ENCODE results near the gene RFT1.

The RFT1 gene, protein sequence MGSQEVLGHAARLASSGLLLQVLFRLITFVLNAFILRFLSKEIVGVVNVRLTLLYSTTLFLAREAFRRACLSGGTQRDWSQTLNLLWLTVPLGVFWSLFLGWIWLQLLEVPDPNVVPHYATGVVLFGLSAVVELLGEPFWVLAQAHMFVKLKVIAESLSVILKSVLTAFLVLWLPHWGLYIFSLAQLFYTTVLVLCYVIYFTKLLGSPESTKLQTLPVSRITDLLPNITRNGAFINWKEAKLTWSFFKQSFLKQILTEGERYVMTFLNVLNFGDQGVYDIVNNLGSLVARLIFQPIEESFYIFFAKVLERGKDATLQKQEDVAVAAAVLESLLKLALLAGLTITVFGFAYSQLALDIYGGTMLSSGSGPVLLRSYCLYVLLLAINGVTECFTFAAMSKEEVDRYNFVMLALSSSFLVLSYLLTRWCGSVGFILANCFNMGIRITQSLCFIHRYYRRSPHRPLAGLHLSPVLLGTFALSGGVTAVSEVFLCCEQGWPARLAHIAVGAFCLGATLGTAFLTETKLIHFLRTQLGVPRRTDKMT

DNA sequence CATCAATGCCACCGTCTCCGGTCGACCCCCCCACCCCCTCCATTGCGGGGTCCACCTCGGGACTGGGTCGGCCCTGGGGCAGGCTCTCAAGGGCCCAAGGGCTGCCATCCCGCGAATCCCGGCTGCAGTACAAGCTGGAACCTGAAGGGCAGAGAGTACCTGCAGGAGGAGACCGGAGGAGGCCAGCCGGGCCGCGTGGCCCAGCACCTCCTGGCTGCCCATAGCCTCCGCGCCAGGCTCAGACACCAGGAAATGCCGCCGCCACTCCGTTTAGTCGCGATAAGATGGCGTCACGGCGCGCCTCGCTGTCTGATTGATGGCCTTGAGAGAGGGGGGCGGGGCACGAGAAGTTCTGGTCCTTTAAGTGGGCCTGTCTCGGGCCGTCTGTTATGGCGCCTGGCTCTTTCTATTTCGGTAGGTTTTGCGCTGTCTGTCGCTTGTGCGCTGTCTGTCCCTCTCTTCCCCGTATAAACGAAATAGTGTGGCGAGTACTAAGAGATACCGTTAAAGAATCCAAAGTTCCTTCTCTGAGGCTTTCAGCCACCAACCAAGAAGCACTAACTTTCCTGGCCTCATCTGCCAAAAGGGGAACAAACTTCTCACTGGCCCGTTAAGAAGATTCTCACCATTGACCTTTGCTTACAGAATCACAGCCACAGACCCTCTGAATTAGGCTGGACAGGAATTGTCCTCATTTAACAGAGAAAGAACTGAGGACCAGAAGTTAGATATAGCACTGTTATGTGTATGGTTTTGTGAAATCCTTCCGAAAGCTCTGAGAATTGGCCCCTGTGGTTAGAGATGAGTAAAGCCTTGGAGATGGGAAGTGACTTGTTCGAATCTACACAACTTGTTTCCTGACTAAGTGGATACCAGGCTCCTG lies at the start of gene RFT1:
TSS of gene RFT1 (minus strand) at position 257 of the 883 bp plus-strand sequence. CDS start at position 222, 35 bp downstream.
- peak; percentile 87 for DNase-seq

DNA sequence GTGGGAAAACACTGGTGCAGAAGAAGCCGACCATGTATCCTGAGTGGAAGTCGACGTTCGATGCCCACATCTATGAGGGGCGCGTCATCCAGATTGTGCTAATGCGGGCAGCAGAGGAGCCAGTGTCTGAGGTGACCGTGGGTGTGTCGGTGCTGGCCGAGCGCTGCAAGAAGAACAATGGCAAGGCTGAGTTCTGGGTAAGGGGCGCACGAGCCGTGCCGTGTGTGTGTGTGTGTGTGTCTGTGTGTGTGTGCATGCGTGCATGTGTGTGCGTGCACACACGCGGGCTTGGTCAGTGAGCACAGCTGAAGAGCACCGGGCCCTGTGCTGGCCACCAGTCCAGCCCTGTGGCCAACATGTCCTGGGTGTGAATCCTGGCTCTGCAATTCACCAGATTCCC lies 49.3 kb upstream of the RFT1 start:
- DNase-seq = no peak

DNA sequence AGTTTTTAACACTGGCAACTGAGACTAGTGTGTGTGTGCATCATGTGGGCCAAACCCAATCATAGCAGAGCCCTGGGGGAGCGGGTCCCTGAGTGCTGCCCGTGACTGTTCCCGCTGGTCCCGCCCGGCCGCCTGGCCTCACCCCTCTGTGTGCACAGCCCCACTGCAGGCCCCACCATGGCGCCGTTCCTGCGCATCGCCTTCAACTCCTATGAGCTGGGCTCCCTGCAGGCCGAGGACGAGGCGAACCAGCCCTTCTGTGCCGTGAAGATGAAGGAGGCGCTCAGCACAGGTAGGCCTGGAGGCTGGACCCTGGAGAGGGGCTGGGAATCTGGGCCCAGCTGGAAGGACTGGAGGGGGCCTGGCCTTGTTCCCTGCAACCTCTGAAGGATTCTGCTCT lies 48.0 kb upstream of the RFT1 start:
- no peak for DNase-seq

DNA sequence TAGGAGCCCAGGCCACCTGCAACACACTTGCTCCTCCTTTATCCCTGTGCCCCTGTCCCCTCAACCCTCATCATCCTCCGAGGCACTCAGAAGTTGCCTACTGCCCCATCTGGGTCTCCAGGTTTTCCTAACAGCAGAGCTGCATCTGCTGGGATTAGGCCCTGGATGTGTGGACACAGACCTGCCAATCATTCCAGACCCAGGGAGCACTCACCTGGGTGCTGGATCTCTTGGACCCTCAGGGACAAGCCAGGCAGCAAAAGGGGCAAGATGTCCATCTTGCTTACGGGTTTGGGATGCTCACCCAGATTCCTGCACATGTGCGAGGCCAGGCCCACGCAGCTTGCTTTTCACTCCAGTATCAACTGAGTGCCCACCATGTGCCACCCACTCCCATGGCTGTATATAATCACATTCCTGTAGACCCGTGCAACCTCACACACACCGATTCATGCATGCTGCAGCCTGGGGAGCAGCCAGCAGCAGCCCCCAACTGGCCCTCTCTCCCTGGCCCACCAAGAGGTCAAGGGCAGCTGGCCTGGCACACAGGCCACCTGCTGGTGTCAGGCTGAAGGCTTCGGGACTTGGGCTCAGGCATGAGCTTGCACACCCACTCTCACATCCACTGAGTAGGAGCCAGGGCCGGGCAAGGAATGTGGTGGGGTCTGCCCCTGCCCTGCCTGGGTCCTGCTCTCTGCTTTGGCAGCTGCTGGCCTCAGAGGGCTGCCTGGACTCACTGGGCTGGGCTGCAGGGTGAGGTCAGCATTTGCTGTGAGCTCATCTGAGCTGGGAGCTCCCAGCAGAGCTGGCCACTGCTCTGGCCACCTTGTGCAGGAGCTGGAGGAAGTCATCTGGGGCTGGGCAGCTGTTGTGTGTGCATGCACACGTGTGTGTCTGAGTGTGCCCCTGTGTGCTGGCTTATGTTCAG lies 45.6 kb upstream of the RFT1 start:
- DNase-seq = no peak

DNA sequence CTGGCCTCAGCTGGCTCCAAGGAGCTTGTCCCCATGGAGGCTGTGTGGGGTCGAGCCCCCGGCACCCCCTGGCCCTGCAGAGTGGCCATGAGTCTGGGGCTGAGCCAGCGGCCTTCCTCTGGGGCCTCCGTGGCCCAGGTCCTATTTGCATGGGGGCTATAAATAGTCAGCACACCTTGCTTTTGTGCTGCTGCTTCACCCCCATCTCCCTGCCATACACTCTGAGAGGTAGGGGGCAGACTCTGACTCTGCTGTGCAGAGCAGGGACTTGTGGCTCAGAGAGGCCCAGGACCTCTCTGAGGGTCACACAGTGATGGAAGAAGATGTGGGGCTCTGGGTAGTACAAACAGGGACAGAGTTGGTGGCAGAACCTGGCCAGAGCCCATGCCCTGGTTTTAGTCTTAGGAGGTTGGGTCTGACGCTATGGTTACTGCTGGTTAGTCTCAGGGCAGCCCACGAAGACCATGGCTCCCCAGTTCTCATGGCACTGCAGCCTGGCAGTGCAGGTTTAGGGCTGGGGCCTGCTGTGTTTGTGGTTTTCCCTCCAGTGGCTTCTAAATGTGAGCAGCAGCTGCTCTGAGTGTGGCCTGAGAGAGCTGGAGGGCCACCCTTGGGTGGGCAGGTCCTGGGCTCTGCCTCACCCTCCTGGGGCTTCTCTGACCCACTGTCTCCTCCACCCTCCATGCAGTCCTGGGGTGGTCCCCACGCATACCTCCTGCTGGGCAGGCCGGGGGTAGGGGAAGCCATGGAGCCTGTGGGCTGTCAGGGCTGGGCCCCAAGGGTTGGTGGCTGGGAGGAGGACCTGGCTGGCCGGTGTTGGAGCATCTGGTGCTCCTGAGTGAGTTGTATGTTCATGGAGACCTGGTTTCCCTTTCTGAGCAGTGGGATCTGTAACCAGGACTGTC lies 44.4 kb upstream of the RFT1 start:
- DNase-seq = no peak

DNA sequence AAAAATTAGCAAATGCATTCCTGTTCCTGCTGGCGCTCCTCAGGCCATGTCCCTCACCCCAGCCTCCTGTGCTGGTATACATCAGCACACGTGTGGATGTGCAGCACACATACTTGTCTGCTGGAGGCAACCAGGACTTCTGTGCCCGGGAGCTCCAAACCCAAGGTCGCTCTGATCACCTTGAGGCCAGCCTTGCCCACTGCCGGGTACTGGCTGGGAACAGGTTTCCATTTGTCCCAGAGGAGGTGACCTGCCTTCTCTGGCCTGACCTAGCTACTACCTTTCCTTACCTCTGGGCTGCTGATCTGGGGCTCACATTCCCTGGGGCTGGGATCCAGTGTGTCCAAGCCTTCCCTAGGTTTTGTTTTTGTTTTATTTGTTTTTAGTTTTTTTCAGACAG lies 42.9 kb upstream of the RFT1 start:
- no peak for DNase-seq

DNA sequence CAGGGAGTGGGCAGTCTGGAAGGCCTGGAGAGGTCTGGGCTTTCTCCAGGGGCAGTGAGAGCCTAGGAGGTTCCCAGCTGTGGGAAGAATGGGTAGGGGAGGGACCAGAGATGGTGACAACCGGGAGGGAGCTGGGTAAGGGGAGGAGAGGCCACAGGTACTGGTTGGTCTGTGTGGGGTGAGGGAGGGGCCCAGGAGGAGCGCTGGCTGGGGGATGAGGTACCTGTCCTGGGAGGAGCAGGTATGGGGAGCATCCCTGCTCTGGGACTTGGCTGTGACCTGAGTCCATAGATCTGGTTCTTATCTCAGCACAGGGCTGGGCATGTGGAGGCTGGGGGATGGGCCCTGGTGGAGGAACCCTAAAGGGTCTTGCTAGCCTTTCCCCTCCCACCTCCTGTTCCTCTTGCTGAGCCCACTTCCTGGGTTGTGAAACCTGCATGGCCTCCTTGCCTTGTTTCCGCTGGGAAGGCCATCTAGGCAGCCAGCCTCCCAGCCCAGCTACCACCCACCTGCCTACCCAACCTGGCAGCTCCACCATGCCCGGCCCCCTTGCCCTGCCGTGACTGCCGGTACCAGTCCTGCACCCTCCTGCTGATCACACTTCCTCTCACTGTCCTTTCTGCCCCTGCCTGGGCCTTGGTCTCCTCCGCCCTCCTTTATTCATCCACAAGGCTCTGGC lies 41.7 kb upstream of the RFT1 start:
- no peak for DNase-seq

DNA sequence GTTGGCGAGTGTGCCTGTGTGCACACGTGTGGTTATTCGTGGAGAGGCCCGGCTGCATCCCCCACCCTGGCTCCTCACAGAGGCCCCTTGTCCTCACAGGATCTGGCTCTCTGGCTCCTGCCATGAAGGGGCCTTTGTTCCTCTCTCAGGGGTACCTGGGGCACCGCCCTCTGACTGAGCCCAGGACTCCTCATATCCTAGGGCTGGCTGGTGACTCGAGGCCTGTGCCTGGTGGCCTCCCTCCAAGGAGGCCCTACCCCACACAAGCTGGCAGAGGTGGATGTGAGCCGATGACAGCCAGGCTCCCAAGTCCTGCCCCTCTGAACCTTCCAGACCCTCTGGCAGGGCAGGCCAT lies 40.8 kb upstream of the RFT1 start:
- DNase-seq = no peak

DNA sequence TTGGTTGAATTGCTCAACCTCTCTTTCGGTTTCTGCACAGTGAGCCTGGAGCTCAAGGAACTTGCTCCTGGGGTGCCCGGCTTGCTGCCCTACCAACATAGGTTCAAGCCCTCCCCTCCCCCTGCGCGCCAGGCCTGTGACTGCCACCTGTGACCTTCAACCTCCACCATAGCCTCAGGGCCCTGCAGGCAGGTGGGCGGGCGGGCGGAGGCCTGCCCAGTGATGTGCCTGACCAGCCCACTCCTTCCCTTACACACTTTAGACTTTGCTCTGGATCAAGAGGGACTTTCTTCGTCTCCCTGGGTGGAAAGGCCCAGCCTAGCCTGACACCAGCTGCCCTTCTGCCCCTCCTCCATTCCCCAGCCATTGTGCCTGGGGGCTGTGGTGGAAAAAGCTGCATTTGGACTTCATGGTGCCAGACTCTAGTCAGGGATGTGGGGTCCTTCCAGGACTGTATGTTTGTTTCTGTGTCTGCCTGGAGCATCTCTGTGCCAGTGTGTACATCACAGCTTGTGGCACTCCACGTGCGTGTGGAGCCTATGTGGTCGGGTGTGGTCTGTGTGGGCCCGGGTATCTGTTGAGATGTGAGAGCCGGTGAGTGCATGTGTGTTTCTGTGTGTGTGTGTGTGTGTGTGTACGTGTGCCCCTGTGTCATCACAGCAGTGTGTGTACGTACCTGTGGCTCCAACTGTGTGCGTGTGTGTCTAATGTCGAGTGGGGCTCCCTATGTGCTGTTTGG lies 40.3 kb upstream of the RFT1 start:
- no peak for DNase-seq

DNA sequence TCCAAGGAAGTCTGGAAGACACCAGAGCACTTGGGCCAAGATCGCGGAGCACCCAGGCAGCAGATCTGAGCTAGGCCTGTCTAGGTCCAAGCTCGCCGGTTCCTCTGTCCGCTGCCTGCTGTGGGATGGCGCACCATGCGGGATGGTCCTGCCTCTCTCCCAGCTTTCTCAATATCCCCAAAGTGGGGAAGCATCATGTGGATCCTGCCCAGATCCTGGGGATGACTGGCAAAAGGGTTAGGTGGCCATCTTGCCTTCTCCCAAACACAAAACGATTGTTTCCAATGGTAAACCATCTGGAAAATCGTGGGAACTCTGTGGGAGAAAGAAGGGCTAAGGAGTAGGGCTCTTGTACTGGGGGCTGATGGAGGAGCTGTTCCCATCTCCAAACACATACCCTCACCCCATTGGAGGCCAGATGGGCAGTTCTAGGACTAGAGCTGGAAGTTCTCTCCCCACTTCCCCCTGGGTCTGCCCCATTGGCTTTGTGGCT lies 39.6 kb upstream of the RFT1 start:
- no peak for DNase-seq

DNA sequence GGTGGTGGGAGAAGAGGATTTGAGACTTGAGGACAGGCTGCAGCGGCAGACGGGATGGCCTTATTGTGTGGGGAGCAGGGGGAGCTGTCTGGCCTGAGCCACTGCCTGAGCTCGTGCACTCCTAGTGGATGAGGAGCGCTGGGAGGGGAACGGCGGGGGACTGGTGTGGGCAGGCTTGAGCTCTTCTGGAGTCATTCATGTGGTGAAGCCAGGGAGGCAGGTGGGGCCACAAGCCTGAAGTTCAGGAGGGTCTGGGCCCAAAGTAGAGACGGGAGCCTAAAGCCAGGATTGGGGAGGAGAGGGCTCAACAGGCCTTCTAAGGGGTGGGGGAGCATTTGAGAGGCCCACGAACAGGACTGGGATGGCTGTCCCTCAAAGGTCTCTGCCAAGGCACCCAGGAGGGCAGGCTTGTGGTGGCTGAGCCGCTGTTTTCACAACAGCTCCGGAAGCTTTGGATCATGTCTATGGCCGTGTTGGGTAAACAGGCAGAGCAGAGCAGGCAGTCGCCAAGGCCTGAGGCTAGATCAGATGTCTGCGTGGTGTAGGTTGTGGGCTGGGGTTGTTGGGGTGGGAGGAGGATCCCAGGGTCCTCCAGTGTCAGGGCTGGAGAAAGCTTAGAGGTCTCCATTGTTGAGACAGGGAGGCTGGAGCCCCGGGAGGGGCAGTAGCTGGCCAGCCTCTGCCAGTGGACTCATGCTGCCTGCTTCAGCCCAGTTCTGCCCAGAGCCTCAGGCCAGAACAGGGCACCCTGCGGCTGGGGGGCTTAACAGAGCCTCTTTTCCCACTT lies 39.0 kb upstream of the RFT1 start:
- no peak for DNase-seq

DNA sequence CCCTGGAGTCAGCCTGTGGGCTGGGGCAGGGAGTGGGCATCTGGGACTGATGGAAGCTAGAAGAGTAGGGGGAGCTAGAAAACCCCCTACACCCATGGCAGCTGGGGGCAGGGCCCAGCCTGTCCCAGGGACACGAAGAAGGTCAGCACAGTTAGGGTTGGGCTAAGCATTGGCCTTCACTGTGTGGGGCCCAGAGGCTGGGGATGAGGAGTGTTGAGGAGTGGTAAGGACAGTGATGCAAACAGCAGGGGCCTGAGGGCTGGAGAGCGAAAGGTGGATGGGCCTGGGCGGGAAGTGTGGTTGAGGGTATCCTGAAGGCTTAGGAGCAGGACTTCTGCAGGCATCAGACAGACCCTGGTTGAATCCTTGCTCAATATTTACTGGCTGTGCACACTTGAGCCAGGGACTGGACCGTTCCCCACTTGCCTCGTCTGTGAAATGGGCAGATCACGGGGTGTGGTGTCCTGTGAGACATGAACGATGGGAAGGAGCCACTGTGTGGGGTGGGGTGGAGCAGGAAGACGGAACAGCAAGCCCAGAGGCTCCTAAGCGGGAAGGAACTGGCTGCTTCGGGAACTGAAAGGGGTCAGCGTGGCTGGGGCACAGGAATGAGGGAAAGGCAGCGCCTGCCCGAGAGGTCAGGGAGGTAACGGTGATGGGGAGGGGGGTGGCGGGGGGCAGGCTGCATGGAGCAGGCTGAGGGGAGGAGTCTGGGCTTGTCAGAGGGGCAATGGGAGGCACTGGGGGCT lies 38.1 kb upstream of the RFT1 start:
- DNase-seq = no peak

DNA sequence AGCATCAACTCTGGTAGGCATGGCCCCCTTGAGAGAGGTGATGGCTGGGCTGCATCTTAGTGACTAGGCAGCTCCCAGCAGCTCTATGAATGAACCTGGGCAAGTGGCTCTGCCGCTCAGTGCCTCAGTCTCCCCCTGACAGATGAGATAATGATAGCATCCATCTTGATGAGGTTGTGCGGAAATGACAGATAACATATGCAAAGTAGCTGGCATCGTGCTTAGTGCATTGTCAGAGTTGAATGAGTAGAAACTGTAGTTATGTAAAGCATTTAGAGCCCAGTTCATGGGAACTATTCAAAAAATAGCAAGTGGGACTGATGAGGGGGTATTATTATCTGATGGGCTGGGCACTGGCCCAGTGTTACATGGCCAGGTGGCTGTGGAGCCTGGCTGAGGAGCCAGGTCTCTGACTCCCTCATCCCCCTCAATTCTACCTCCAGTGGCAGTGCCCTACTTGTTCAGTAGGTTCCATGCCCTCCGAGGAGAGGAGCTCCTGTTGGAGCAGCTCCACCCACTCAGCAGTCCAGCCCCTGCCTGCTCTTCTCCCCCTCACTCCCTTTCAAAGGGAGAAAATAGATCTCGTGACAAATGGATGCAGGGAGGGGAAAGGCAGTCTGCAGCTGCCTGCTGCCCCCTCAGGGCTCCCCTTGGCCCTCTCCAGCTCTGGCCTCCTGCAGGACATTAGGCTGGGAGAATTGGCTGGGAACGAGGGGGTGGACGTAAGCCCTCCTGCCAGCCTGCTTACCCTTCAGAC lies 37.4 kb upstream of the RFT1 start:
- no peak for DNase-seq

DNA sequence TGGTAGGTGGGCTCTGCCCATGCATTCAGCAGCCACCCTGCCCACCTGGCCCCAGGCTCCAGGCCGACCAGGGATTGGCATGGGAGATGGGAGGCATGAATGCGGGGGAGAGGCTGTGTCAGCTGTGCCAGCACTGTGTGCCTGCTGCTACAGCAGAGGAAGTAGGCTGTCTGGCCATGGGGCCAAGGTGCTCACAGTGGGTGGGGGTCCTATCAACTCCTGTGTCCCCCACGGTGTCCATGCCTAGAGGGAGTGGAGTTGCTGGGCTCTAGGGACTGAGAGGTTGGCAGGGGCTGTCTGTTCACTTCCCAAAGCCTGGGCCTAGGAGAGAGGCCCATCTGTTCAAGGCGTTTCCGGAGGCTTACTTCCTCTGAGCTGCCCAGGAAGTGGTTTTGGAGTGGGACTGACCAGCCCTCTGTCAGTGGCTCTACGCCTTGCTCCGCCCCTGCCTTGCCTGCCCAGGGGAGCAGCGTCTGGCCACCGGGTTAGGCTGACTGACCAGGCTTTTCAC lies 36.6 kb upstream of the RFT1 start:
- DNase-seq = no peak

DNA sequence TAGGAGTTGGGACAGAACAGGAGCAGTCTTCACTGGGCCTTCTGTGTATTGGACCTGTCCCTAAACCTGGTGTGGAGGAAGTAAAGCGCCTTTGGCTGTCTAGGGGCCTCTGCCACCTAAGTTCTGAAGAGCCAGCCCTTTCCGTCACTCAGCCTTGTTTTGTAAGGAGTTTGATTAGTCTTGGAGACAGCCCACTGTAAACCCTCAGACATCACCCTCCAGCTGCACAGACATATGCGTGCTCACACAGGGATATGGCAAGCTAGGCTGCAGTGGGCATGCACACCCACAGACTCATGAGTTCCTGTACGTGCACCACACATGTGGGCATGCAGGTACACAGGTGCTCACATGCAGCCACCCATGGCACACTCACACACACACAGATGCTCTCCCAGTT lies 36.0 kb upstream of the RFT1 start:
- DNase-seq = no peak

DNA sequence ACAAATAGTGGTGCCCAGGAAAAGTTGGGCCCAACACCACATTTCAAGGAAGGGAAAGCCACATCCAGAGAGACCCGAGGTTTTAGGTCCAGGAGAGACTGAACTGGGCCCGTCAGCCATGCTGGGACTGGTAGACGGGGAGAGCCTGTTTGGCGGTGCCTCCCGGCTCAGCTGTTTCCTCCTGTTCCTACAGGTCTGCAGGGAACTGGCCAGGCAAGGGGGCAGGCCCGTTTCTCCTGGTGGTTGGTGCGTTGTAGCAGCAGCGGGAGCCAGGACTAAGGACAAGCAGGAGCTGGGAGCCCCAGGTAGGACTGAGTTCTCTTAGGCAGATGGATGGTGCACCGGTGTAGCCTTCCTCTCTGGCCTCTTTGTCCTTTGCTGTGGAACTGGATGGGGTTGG lies 34.7 kb upstream of the RFT1 start:
- no peak for DNase-seq
